Myocyte (in vitro differentiated cells): Measurements from ENCODE around the gene NAP1L5. TPM values are rescaled to one million over a fixed set of nuclear protein-coding genes. Genes with fewer than 3 reads are reported as not detected.

Source experiments
- DNase-seq: peaks from one replicate; pipeline ENCODE4 v3.0.0-alpha.2; 2012; ENCODE audit warnings: low read depth
- total RNA-seq: library from RNA; depleted of rRNA; stranded (reverse); fragments of >200 nt; gene quantifications from 2 replicates; pipeline ENCODE4 v1.2.3, GENCODE V29; 2014

Gene NAP1L5
- total RNA-seq, 1 donor from 2014 or later, result 7.4 TPM

DNA sequence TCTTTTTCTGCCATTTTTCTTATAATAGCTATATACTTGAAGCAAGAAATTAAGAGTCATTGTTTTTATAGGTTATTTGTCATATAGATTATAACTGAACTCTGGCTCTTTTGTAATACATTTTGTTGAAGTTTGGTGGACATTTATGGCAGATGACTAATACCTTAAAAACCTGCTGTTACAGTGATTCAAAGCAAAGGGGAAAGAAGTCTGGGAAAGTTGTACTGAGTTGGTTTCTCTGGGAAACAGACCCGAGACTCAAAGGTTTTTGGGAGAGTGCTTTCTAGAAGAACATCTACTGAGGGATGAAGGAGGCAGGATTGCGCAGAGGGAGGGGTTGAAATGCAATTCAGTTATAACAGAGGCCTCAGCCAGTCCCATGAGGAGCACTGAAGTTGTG is 35.9 kb downstream of the NAP1L5 start:
- no peak for DNase-seq

DNA sequence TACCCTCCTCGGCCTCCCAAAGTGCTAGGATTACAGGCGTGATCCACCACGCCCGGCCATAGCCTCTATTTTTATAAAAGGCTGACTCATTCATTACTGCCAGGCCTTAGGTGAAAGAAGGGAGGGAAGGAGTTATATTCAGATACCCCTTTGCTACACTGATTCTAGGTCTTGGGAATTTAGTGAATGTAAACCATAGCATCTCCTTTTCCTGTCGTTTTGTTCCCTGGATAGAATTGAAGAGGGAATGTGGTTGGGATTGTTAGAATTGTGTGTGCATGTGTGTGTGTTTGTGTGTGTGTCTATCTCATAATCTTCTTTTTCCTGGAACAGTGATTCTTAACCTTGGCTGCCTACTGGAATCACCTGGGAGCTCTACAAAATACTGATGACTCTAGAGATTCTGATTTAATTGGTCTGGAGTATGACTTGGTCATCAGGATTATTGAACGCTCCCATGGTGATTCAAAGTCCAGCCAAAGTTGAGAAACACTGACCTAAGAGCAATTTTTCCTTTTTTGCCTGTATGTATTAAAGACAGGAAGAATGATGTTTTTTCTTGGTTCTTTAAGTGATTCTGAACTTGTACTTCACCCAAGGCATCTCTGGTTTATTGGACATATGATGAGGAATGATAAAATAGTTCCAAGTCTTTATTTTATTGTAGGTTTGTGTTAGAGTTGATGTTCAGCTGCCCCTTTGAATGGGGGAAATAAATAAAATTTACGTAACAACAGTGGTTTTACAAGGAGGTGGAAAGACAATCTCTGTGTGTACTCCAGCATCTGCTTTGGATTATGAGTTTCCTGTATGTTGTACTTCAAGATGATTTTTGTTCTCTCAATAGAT is 37.0 kb downstream of the NAP1L5 start:
- DNase-seq, result no peak

DNA sequence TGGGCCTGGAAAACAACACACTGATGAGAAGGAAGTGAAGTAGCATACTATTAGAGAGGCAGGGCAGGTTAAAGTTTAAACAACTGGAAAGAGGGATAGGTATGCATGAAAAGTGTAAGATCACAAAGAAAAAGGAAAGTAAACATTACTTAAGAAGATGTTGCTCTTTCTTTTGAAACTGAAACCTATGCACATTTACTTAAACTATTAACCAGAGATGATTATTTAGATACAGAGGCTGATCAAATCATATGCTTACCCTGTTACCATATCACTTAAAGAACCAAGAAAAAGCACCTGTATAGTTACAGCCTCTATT is 37.8 kb downstream of the NAP1L5 start:
- no peak for DNase-seq

DNA sequence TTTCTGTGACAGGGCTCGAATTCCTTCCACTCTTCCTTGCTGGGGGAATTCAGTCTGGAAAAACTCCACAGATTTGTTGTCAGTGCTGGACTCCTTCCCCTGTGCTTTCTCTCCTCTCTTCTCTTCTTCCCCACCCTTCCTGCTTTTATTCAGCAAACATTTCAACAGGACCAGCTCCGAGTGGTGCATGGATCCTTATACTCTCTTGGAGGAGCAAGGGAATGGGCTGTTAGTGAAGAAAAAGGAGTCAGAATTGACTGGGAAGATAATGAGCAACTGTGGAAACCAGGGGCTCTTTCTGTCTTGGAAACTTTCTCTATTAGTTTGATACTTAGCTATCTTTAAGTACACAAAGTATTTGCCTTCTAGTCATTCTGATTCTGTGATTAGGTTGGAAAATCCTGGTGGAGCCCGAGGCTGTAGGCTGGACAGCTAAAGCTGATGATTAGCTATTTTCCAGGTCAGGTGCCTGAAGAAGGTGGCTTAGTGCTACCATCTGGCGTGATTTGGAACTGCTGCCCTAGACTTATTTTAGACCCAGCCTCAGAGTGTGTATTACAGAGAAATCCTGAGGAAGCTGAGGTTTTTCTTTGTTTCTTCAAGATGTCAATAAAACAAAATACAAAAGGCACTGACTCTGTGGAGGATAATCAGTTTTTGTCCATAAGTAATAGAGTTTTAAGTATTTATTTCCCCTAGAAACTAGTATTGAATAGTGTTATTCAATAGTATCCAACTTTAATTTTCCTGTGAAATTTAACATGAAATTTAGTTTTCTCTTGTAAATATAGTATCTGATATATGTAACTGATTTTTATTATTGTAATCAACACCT is 38.4 kb downstream of the NAP1L5 start:
- peak; percentile 73 for DNase-seq

DNA sequence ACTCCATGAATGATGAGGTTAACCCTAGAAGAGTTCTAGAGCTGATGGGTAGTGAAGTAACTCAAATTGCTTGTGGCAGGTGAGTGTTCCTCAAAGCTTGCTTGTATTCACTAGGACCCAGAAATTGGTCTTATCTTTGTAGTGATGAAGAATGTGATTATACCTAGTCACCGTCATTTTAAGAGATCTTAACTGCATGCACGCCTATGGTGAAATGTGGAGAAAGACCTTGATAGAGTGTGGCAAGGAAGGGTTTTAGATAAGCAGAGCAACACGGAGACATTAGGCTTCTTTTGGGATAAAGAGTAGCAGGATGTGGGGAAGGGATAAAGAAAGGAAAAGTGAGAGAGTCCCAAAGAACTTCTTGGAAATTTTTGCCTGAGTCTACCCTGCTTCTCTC is 42.4 kb downstream of the NAP1L5 start:
- DNase-seq, result no peak

DNA sequence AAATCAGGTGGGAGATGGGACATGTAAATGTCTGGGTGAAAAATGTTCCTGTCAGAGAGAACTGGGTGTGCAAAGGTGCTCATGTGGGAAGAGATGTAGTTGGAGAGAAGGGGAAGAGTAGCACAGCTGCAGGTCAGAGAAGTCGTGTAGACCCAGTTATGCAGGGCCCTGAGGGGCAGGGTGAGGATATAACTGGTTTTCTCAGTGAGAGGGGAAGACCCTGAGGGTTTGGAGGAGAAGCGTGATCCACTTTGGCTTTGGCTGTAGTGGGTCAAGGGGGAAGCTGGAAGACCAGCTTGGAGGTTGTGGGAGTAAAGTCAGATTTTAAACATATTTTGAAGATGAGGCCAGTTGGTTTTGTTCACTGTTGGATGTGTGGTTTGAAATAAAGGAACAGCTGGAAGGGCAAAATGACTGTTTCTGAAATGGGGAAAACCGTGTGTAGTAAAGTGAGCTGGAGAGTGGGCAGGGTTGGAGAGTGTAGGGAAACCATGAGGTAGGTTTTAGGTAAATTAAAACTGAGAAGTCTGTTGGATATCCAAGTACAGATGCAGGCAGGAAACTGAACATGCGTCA is 44.2 kb downstream of the NAP1L5 start:
- DNase-seq, result peak; percentile 30

DNA sequence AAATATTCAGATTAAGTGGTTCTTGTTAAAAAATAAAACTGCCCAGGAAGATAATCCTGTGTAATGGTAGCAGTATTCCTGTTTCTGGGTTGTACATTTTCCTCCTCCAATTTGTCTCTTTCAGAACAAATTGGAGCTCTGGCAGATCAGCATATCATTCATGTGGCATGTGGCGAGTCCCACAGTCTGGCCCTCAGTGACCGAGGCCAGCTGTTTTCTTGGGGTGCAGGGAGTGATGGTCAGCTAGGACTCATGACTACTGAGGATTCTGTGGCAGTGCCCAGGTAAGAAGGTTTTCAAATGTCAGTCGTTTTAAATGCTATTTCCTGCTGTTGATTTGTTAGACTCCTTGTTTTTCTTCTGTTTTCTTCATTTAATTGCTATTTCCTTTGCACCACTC is 47.9 kb downstream of the NAP1L5 start:
- DNase-seq, result peak; percentile 51

DNA sequence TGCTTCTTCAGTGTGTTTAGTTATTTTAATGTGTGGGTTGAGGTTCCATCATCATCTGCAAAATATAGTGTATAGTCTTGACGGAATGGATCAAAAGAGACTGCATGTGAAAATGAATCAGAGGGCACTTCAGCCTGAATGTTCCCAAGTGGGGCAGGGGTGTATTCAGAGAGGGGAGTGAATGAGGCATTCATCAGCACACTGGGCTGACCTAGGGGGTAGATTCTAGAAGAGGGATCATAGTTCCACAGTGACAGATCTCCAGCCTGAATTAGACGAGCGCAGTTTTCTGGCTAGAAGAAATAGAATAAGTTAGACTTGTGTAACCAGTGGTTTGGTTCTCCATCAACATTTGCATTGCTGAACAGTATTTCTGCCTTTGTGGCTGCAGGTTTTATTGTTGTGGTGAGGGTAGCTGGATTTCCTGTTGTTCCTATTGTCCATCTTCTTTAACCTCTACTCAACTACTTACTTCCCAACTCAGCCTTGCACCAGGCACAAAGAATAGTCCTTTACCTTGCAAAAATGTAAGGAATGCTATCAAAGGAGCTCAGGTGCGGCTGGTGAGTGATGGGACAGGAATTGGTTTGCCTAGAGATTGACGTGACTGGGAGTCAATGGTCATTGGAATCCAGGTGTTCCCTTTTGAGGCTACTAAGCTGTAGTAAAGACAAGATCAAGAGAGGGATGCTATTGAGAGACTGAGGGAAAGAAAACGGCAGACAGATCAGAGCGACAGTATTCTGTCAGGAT is 50.9 kb downstream of the NAP1L5 start:
- no peak for DNase-seq

DNA sequence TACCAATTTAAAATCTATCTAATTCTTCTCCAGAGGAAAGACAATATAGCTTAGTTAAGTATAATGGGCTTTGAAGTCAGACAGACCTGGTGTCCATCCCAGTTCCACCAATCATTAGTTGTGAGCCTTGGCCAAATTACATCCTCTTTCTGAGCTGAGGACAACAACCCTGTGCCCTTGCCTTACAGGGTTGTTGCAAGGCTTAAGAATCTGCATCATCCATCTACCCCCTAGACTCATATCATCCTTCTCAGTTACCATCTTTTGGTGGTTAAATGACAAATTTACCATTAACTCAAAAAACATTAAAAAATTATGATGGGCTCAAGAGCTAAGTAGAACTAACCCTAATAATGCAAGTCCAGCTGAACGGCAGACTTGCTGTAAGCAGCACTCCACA is 51.6 kb downstream of the NAP1L5 start:
- no peak for DNase-seq

Other genes starting within 250 kb of the NAP1L5 start
- gene HERC5, start 240.7 kb downstream of the NAP1L5 start, total RNA-seq, result 1.5 and 4.9 TPM in 2 replicates
- gene PYURF, start 174.1 kb downstream of the NAP1L5 start, total RNA-seq, result 76.2 and 84.7 TPM in 2 replicates
- gene HERC3, start 105.3 kb downstream of the NAP1L5 start, total RNA-seq, result 11.1 and 12.5 TPM in 2 replicates